KMS-11 (cell line): ENCODE results near the gene OLFML2A.
"Not testable (repeated sequence)": the region's sequence is repeated elsewhere in the genome, so short reads cannot be mapped to it uniquely, and the experiment has no call there.

Experiments
- H2AFZ ChIP-seq: fragments of 200-600 bp; sonication (generic); 2 replicates; pipeline ENCODE4 v1.6.1; 2016; ENCODE audit warnings: antibody characterized with exemption, mixed run types, low read depth
- H3K27ac ChIP-seq: fragments of 200-600 bp; sonication (generic); 2 replicates; pipeline ENCODE4 v1.6.1; 2016; ENCODE audit warnings: mild to moderate bottlenecking, mixed run types
- H3K27me3 ChIP-seq: fragments of 200-600 bp; sonication (generic); 2 replicates; pipeline ENCODE4 v1.6.1; 2017; ENCODE audit warnings: mild to moderate bottlenecking, low read depth, mixed run types, moderate library complexity; ENCODE audit not compliant: insufficient read depth
- H3K36me3 ChIP-seq: fragments of 200-600 bp; sonication (generic); 2 replicates; pipeline ENCODE4 v1.6.1; 2017; ENCODE audit warnings: mild to moderate bottlenecking, mixed run types; ENCODE audit not compliant: insufficient read depth
- H3K4me1 ChIP-seq: fragments of 200-600 bp; sonication (generic); 2 replicates; pipeline ENCODE4 v1.6.1; 2016; ENCODE audit warnings: mild to moderate bottlenecking, low read depth, mixed run types; ENCODE audit not compliant: poor library complexity, severe bottlenecking
- H3K4me2 ChIP-seq: fragments of 200-600 bp; sonication (generic); 2 replicates; pipeline ENCODE4 v1.7.0; 2016; ENCODE audit warnings: mild to moderate bottlenecking, mixed run types
- H3K4me3 ChIP-seq: fragments of 200-600 bp; sonication (generic); IDR thresholded peaks from 2 replicates; pipeline ENCODE4 v1.6.1; 2017; ENCODE audit warnings: low read depth, low read length, mixed read lengths; ENCODE audit not compliant: insufficient read depth
- H3K79me2 ChIP-seq: fragments of 200-600 bp; sonication (generic); 2 replicates; pipeline ENCODE4 v1.6.1; 2016; ENCODE audit warnings: low read depth, mixed run types; ENCODE audit not compliant: insufficient read depth
- H3K9ac ChIP-seq: fragments of 200-600 bp; sonication (generic); 2 replicates; pipeline ENCODE4 v1.6.1; 2016; ENCODE audit warnings: mild to moderate bottlenecking, mixed run types
- H4K20me1 ChIP-seq: fragments of 200-600 bp; sonication (generic); 2 replicates; pipeline ENCODE4 v1.6.1; 2016; ENCODE audit warnings: mild to moderate bottlenecking, mixed run types; ENCODE audit not compliant: insufficient read depth
- TF ChIP-seq, protein P1 (sequence below): fragments of 200-600 bp; sonication (generic); conservative IDR thresholded peaks from 2 replicates; pipeline ENCODE4 v1.6.1; 2017; ENCODE audit warnings: low read depth, mild to moderate bottlenecking, antibody characterized with exemption, low read length, moderate library complexity, mixed read lengths

The OLFML2A gene

DNA sequence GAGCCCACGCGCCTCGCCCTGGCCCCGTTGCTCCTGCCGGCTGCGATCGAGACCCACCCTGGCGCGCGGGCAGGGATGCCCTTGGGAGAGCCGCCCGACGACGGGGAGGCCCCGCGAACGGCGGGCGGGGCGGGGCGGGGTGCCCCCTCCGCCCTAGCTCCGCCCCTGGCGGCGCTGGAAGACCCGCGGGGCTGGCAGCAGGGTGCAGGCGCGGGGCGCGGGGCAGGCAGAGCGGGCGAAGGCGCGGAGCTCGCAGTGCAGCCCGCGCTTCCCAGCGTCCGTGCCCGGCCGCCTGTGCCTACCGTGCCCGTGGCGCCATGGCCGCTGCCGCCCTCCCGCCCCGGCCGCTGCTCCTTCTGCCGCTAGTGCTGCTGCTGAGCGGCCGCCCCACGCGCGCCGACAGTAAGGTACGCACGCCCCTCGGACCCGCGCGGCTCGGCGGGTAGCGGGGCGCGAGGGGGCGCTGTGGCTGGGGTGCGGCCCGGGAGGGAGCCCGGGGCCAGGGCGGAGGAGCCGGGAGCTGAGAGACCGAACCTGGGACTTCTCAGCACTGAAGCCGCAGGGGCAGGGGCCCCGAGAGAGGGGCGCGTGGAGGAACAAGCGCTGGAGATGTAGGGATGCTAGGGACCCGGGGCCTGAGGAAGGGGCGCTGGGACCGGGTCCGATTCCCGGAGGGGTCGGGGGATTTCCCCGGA lies at the start of gene OLFML2A:
OLFML2A (plus strand) TSS at position 180 of the 695 bp plus-strand sequence; CDS start at position 318, 138 bp downstream.
- H3K4me3 ChIP-seq, result no peak within 1 kb of the TSS
- H3K27me3 ChIP-seq, result no peaks in the 10 kb centered on the region
- no peak within 1 kb of the TSS for H2AFZ ChIP-seq
- no peaks in the 10 kb centered on the region for H4K20me1 ChIP-seq
- TF ChIP-seq, protein P1, sequence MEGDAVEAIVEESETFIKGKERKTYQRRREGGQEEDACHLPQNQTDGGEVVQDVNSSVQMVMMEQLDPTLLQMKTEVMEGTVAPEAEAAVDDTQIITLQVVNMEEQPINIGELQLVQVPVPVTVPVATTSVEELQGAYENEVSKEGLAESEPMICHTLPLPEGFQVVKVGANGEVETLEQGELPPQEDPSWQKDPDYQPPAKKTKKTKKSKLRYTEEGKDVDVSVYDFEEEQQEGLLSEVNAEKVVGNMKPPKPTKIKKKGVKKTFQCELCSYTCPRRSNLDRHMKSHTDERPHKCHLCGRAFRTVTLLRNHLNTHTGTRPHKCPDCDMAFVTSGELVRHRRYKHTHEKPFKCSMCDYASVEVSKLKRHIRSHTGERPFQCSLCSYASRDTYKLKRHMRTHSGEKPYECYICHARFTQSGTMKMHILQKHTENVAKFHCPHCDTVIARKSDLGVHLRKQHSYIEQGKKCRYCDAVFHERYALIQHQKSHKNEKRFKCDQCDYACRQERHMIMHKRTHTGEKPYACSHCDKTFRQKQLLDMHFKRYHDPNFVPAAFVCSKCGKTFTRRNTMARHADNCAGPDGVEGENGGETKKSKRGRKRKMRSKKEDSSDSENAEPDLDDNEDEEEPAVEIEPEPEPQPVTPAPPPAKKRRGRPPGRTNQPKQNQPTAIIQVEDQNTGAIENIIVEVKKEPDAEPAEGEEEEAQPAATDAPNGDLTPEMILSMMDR, result no peak
- no peaks in the 10 kb centered on the region for H3K36me3 ChIP-seq
- H3K79me2 ChIP-seq, result no peaks in the 10 kb centered on the region
- no peak within 1 kb of the TSS for H3K27ac ChIP-seq
- H3K4me1 ChIP-seq, result peaks cover 16% of the 10 kb centered on the region
- H3K4me2 ChIP-seq, result no peak within 1 kb of the TSS
- no peak within 1 kb of the TSS for H3K9ac ChIP-seq

DNA sequence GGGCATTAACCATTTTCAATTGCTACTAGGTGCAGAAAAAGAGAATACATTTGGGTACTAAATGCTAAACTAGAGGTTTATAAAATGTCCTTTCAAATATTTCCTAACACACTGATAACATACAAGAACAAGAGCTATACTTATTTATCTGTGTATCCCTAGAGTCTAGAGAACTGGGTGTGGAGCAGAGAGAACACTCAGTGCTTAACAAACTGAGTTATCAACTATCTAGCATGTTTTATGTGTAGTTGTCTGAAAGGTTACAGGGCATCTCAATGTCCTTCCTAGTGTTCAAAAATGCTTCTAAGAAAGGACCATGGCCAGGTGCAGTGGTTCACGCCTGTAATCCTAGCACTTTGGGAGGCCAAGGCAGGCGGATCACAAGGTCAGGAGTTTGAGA lies 46.2 kb upstream of the OLFML2A start:
- H3K4me1 ChIP-seq, result peaks cover 13% of the 10 kb centered on the region
- H3K4me2 ChIP-seq, result no peak overlapping the region
- no peaks in the 10 kb centered on the region for H3K27me3 ChIP-seq
- H3K27ac ChIP-seq, result no peak overlapping the region
- TF ChIP-seq, protein P1, result no peak
- H3K4me3 ChIP-seq, result no peak overlapping the region
- no peaks in the 10 kb centered on the region for H3K79me2 ChIP-seq
- no peaks in the 10 kb centered on the region for H4K20me1 ChIP-seq
- no peak overlapping the region for H2AFZ ChIP-seq
- H3K36me3 ChIP-seq, result no peaks in the 10 kb centered on the region
- no peak overlapping the region for H3K9ac ChIP-seq

DNA sequence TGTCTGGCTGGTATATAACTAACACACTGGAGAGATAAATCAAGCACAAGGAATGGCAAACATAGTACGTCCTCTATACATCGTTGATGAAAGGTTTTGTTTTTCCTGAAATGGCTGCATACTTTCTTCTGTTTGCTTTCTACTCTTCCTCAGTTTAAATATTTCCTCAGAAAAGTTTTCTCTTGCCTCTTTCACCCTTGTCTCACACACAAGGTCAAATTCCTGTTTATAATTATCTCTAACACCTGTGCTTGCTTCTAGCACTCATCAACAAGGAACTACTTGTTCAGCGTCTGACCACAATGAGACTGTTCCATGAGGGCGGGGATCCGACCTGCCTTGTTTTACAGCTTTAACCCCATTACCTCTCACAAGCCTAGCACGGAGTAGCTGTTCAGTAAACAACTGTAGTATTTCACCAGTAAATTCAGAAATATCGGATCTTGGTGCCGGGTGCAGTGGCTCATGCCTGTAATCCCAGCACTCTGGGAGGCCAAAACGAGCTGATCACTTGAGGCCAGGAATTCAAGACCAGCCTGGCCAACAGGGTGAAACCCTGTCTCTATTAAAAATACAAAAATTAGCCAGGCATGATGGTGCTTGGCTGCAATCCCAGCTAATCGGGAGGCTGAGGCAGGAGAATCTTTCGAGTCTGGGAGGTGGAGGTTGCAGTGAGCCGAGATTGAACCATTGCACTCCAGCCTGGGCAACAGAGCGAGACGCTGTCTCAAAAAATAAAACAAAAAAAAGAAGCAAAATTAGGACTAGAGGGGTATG lies 42.8 kb upstream of the OLFML2A start:
- H3K4me2 ChIP-seq, result no peak overlapping the region
- peaks cover 13% of the 10 kb centered on the region for H3K4me1 ChIP-seq
- H3K27me3 ChIP-seq, result no peaks in the 10 kb centered on the region
- no peaks in the 10 kb centered on the region for H3K79me2 ChIP-seq
- H3K36me3 ChIP-seq, result no peaks in the 10 kb centered on the region
- no peak overlapping the region for H3K9ac ChIP-seq
- TF ChIP-seq, protein P1, result no peak
- no peaks in the 10 kb centered on the region for H4K20me1 ChIP-seq
- no peak overlapping the region for H3K27ac ChIP-seq
- H2AFZ ChIP-seq, result no peak overlapping the region
- no peak overlapping the region for H3K4me3 ChIP-seq

DNA sequence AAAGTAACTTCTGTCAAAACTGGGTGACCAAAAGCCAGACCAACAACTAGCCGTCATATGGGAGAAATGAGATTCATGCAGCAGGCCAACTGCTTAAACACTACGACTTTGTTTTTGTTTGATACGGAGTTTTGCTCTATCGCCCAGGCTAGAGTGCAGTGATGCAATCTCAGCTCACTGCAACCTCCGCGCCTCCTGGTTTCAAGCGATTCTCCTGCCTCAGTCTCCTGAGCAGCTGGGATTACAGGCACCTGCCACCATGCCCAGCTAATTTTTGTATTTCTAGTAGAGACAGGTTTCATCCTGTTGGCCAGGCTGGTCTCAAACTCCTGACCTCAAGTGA lies 42.2 kb upstream of the OLFML2A start:
- H3K27ac ChIP-seq, H3K9ac ChIP-seq: not testable (repeated sequence)

DNA sequence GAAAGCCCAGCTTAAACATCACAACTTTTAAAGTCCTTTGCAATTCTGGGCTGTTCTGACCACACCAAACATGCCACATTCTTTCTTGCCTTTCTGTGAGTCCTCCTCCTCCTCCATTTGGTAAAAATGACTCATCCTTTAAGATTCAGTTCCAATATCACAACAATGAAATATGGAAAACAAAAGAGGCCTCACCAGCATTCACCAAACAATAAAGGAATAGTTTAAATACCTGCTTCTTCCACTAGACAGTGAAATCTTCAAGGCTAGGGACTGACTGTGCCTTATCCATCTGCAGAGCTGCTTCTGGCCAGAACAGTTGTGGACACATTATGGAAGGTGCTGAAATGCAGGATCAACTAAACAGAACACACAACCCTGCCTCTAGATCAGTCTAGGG lies 41.8 kb upstream of the OLFML2A start:
- Histone ChIP-seq H3K36me3 (no peaks in the 10 kb centered on the region), H3K79me2 (no peaks in the 10 kb centered on the region), H3K27me3 (no peaks in the 10 kb centered on the region), H3K27ac (no peak overlapping the region; the same call in 1 of the 2 replicates), H3K9ac (no peak overlapping the region), H4K20me1 (no peaks in the 10 kb centered on the region), H2AFZ (no peak overlapping the region), H3K4me1 (peaks cover 13% of the 10 kb centered on the region), H3K4me2 (no peak overlapping the region), H3K4me3 (no peak overlapping the region)
- TF ChIP-seq, protein P1, result no peak

More for the DNA sequence above, 42.2 kb upstream of the OLFML2A start:
- not testable (repeated sequence) for H2AFZ ChIP-seq, H3K4me3 ChIP-seq, H3K27me3 ChIP-seq, H3K79me2 ChIP-seq, H3K4me2 ChIP-seq, H3K36me3 ChIP-seq, H4K20me1 ChIP-seq
- peaks cover 13% of the 10 kb centered on the region for H3K4me1 ChIP-seq

DNA sequence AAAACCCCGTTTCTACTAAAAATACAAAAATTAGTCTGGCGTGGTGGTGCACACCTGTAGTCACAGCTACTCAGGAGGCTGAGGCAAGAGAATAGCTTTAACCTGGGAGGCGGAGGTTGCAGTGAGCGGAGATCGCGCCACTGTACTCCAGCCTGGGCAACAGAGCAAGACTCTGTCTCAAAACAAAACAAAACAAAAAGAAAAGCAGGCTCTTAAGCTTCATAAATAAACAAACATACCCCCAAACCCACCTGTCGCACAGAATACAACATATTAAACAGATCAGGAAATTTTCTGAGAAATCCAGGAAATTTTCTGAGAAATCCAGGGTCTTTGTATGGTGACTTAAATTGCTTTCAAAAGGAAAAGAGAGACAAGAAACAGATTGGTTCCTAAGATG lies 38.9 kb upstream of the OLFML2A start:
- not testable (repeated sequence) for H3K79me2 ChIP-seq, H3K4me2 ChIP-seq, H3K27me3 ChIP-seq, H3K9ac ChIP-seq, H3K4me3 ChIP-seq, H4K20me1 ChIP-seq, H2AFZ ChIP-seq, H3K27ac ChIP-seq, H3K36me3 ChIP-seq
- H3K4me1 ChIP-seq, result peaks cover 13% of the 10 kb centered on the region
